Hypothalamus (tissue), 51 donors: ENCODE data around the gene GRM8.

Experiments used
- DNase-seq, 51 donors: peaks; one replicate each; lab custom pipeline; 2025; lab: John Stamatoyannopoulos, UW

The GRM8 gene

DNA sequence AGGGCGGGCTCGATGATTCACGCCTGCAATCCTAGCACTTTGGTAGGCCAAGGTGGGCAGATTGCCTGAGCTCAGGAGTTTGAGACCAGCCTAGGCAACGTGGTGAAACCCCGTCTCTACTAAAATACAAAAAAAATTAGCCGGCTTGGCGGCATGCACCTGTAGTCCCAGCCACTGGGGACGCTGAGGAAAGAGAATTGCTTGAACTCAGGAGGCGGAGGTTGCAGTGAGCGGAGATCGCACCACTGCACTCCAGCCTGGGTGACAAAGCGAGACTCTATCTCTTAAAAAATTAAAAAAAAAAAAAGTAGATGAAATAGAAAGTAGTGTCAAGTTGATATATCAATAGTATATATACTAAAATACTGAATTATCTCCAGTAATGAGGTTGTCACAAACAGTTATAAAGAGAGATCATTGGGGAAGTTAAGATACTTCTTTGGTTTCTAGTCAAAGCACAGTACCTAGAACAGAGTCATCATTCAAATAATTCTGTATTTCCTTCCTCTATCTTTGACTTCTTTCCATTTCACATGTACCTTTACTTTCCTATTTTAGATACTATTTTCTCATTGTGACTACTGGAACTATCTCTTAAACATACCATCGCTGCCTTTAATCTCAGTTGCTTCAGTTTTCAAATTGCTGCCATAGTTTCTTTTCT lies 491.7 kb downstream of the GRM8 start:
- DNase-seq, result no peak

GRCh38 chr7:126755381-126755780 lies 497.4 kb downstream of the GRM8 start:
- DNase-seq, result no peak

- DNase-seq, result no peak
These were observed 502.4 kb downstream of the GRM8 start for GRCh38 chr7:126750207-126750911.

- no peak for DNase-seq
These were observed 523.8 kb downstream of the GRM8 start for GRCh38 chr7:126728967-126729366.

- no peak for DNase-seq
These were observed 524.8 kb downstream of the GRM8 start for GRCh38 chr7:126727930-126728391.

GRCh38 chr7:126723966-126724544 lies 528.7 kb downstream of the GRM8 start:
- DNase-seq, result no peak

- no peak for DNase-seq
These were observed 532.5 kb downstream of the GRM8 start for GRCh38 chr7:126720232-126720631.

DNA sequence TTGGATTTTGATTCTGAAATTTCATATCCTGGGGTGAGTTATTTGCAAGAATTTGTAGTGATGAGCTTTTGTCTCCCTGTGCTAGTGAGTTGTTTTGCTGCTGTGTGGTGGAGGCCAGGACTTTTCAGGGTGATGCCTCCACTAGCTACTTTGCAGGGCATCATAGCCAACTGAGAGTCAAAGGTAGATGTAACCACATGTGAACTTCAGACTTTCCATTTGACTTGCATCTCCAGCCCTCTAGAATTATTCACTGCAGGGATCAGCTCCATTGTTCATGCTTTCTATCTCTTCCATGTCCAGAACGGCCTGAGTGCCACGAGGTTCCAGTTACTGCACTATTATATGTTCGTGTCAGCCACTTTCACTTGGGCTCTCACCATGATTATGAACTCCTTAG lies 534.3 kb downstream of the GRM8 start:
- no peak for DNase-seq

DNA sequence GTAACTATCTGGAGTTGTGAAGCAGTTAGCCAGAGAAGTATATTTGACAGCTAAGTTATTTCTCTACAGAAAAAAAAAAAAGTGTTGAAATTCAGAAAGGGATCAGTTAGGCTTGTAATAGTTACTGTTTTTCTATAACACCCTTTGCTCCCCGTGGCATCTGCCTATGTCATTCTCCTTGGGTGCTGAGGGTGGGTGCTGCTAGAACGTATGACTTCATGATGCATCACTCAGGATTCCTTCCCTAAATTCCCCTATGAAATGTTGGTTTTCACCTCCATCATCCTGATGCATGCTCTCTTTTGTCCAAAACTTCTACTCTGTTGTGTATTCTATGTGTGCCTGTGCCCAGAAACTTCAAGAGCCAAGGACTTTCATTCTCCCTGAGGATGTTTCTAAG lies 536.4 kb downstream of the GRM8 start:
- no peak for DNase-seq

- DNase-seq, result no peak
These were observed 537.7 kb downstream of the GRM8 start for GRCh38 chr7:126715076-126715475.

GRCh38 chr7:126702242-126703016 lies 550.3 kb downstream of the GRM8 start:
- DNase-seq, result no peak

GRCh38 chr7:126700807-126701604 lies 551.7 kb downstream of the GRM8 start:
- DNase-seq, result peak in 5 of 51 donors; percentile 1 to 27 (median 5)

GRCh38 chr7:126699707-126700106 lies 553.0 kb downstream of the GRM8 start:
- no peak for DNase-seq

DNA sequence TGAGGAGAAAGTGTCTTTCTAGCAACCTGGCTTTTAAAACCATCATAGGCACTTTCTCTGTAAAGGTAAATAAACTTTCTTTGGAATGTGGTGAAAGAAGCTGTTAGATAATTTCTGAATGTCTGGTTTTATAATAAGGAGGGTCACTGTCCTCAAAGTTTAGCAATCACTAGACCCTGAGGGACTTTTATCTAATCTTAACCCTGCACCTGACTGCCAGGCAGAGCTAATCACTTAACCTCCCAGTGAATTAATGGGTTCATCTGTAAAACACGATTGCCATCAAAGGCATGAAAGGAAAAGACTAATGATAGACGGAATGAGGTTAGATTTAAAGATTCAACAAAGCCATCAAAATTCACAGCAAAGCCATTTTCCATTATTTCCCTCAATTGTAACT lies 553.8 kb downstream of the GRM8 start:
- no peak for DNase-seq

DNA sequence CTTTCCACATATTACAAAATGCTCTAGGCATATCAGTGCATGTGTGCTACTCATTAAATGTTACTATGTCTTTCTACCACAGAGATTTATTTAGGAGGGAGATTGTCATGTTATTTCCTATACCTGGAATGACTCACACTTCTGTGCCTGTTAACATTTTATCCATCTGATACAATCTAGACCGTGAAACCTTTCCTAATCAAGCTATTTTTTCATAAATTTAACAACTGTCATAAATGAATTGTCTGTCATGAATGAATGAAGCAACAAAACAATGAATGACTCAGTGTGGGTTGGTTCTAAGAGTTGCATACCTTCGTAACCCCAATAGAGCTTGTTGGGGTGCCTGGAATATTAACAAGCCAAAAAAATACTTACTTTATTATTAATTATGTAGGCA lies 554.3 kb downstream of the GRM8 start:
- no peak for DNase-seq

DNA sequence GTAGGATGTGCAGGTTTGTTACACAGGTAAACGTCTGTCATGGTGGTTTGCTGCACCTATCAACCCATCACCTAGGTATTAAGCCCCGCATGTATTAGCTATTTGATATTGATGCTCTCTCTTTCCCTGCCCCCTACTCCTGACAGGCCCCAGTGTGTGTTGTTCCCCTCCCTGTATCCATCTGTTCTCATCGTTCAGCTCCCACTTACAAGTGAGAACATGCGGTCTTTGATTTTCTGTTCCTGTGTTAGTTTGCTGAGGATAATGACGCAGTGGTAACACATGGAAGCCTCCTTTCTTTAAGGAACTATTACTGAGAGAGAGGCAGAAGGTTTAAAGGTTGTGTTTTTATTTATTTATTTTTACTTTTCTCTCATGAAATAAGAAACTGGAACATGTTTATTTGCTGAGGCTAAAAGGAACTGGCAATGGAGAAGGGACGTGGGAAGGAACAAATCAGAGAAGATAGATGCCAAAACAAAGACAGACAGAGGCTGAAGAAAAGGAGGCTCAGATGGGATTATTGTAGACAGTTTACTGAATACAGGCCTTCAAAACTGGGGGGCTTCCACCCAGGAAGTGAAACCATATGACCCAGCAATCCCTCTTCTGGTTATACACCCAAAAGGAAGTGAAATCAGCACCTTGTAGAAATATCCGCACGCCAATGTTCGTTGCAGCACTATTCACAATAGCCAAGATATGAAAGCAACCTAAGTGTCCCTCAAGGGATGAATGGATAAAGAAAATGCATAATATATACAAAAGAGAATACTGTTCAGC lies 556.3 kb downstream of the GRM8 start:
- no peak for DNase-seq

DNA sequence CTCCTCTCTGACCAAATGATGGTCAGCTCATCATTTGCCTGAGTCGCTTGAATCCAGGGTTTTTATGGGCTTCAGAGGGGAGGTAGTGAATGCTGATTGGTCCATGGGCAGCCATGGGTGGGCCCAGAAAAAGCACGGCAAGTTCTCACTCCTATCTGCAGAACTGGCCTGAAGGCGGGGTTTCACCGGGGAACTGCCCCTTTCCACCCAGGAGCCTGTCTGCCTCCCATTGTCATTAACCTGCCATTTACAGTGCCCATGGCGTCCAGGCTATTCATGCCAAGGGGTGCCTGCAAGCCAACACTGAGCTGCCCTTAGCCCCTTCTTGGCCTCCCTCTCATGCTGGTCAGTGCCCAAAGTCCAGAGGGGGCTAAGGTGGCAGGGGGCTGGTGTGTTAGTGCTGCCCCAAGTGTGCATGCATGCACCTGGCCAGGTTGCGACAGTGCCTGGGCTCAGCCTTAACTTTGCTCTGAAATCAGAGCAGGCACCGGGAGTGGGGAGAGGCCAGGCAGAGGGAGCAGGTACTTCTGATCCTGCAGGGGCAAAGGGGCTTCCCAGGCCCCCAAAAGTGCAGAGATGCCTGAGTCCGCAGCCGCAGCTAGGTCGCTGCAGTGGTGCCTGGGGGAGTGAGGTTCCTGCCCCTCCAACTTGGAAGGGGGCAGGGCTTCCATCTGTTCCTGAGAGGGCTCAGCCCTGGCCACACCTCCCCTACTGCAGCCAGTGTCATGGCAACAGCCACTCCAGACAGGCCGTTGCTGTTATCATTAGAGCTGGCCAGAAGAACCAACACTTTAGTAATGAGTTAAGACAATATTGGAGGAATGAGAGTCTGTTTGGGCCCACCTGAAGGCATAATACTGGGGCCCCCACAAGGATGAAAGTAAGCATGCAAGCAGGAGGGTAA lies 561.6 kb downstream of the GRM8 start:
- DNase-seq, result no peak

DNA sequence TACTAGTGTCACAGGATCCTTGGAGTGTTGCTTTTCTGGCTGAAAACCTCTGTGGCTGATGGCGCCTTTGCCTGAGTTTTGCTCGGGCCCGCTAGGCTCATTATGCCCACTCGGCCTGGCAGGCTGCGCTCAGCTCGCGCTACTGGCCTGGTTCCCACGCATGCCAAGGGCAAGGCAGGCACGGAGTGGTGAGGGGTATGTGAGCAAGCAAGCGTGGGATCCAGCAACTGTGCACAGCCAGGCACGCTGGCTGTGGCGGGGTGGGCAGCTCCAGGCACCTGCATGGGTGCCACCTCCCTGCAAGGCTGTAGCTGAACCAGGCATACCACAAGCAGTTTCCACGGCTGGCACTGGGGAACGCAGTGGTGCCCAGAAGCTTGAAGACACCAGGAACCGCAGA lies 562.6 kb downstream of the GRM8 start:
- no peak for DNase-seq

DNA sequence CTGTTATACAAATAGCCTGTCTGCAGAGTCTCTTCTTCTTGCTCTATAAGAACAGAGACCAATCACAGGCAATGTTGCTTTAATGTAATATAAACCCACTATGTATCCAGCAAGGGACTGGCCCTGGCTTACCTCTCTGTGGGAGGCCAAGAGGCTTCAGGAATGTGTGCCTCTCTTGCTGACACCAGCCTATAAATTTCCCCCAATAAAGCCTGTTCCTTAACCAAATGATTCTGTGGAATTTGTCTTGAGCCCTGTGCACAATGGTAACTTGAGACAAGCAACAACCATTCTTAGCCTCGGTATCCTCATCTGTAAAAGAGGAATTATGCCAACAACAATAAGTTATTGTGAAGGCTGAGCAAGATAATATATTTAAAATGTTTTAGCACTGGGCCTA lies 563.7 kb downstream of the GRM8 start:
- DNase-seq, result no peak
